ENCODE measurements around the gene SAA4.

The SAA4 gene

DNA sequence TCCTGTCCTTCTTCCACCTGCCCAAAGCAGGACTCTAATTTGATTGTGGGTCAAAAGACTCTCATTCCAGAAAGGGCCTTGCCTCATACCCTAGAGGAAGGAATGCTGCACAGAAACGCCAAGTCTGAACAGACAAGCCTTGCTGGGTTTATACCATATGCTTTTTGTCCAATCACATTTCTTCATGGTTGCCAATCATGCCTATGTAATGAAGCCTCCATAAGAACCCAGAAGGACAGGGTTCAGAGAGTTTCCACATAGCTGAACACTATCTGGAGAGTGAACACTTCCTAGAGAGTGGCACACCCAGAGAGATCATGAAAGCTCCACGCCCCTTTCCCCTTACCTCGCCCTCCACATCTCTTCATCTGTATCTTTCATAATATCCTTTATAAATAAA lies 16.6 kb upstream of the SAA4 start:
- TF ChIP-seq, protein P1, sequence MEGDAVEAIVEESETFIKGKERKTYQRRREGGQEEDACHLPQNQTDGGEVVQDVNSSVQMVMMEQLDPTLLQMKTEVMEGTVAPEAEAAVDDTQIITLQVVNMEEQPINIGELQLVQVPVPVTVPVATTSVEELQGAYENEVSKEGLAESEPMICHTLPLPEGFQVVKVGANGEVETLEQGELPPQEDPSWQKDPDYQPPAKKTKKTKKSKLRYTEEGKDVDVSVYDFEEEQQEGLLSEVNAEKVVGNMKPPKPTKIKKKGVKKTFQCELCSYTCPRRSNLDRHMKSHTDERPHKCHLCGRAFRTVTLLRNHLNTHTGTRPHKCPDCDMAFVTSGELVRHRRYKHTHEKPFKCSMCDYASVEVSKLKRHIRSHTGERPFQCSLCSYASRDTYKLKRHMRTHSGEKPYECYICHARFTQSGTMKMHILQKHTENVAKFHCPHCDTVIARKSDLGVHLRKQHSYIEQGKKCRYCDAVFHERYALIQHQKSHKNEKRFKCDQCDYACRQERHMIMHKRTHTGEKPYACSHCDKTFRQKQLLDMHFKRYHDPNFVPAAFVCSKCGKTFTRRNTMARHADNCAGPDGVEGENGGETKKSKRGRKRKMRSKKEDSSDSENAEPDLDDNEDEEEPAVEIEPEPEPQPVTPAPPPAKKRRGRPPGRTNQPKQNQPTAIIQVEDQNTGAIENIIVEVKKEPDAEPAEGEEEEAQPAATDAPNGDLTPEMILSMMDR (IDR thresholded peaks at IDR 0.05), result no peak

DNA sequence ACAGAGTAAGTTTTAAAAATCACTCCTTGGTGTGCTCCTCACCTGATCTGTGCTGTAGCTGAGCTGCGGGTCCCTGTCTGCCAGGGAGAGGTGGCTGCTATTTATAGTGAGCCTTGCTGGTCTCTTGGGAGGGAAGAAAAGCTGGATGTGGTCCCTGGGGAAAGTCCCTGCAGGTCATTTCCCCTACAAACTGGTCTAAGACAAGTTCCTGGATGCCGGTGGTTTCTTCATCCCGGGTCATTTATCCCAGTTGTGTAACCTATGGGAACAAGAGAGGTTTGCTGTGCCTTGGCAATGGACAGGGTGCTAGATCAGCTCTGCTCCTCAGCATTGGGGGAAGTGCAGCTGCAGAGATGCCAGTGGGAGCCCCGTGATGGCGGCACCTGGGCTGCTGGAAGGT lies 12.0 kb upstream of the SAA4 start, which contains the start of gene SAA2:
SAA2 (minus strand) TSS at position 108 of the 400 bp plus-strand sequence. CDS start 657 bp downstream, outside the sequence.
- TF ChIP-seq, protein P1 (IDR thresholded peaks at IDR 0.05), result no peak

DNA sequence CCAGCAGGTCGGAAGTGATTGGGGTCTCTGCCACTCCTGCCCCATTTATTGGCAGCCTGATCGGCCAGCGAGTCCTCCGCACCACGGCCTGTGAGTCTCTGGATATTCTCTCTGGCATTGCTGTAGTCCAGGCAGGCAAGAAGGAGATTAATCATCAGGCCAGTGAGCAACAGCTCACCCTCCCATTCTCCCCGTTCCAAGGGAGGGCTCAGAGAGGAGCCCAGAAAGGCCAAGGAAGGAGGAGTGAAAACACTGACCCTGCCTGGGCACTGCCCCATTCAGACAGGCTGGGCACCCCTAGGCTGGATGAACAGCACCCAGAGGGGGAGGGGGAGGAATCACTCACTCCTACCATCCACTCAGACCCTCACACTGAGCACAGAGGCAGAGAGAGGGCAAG lies 8.8 kb upstream of the SAA4 start:
- TF ChIP-seq, protein P1 (IDR thresholded peaks at IDR 0.05), result no peak

DNA sequence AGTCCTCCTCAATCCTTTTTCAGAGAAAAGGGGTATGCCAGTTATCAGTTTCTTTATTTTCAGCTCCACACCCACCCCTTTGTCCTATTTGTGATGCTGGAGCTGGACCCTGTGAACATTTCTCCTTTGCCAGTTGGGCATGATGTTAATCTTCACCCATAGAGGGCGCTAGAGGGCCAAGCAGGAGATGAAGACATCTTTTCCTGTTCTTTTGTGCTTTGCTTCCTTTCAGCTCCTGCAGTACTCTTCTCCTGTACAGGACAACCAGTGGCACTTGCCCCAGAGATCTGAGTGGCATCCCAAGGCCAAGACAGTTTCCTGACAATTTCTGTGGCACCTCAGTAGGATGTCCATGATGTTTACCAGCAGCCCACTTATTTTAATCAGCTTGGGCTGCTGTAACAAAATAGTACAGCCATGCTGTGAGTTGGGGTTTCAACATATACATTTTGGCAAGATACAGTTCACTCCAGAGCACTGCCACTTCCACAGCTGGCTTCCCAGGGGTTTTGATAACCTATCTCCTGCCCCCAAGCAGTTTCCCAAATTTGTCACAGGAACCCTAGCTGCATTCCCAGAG lies 7.3 kb upstream of the SAA4 start:
- TF ChIP-seq, protein P1 (IDR thresholded peaks at IDR 0.05), result peak; percentile 79

DNA sequence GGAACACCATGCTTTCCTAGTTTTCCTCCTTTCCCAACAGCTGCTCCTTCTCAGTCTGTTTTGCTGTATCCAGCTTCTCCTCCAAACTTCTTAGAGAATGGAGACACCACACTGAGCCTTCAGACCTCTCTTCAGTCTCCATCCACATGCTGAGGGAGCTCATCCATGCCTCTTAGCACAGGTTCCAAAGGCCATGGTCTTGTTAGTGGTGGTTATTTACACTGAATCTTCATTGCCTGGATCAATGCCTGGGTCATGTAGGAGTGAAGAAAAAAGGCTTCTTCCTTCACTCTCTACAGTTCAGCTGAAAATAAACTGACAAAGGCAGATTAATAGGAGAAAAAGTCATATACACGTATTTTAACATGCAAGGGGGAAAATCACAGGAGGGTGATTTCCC lies 3.1 kb upstream of the SAA4 start:
- TF ChIP-seq, protein P1 (IDR thresholded peaks at IDR 0.05), result no peak

DNA sequence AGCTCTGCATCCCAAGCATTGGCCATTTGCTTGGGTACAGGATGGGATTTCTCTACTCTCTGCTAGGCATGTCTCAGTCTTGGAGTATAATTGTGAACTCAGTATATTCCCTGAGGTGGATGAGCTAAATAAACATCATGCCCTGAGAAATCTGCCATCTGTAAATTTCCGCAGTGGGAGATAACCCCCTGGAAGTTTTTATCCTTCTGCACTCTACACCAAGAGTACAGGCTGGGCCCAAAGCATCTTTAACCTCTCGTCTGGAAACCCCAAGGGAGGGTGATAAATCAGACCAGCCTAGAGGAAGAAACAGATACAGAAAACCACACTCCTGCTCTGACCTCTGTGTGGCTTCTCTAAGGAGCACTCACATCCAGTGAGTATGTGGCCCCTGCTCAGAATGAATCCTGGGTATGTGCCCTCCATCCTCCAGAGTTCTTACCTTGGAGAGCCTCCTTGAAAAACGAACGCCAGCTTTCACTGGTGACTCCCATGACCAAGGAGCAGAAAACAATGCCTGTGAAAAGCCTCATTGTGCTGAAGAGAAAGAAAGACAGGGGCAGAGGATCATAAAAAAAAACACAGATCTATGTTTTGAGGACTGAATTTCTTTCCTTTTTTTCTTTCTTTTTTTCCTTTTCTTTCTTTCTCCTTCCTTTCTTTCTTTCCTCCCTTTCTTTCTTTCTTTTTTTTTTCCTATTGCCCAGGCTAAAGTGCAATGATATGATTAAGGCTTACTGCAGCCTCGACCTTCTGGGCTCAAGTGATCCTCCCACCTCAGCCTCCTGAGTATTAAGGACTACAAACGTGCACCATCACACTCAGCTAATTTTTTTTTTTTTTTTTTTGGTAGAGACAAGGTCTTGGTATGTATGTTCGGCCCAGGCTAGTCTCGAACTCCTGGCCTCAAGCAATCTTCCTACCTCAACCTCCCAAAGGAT lies 938 bp downstream of the SAA4 start:
- TF ChIP-seq, protein P1 (IDR thresholded peaks at IDR 0.05), result no peak

DNA sequence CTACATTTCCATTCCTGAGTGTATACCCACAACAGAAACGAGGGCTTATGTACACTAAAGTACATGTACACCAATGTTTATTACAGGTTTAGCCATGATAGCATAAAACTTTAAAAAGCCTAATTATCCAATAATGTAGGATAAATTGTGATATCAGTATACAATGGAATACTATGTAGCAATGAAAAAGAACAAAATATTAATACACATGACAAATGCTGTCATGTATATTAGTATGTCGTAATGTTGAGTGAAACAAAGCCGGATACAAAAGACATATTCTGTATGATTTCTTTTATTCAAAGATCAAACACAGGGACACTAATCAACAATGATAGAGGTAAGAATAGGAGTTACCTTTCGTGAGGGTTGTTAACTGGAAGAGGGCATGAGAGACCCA lies 2.7 kb downstream of the SAA4 start:
- TF ChIP-seq, protein P1 (IDR thresholded peaks at IDR 0.05), result no peak
